ENCODE data around the gene NOP14.

GRCh38 chr4:2923668-2924173, 39.5 kb downstream of the NOP14 start:
- TF ChIP-seq CTCF (IDR thresholded peaks at IDR 0.05) (no peak), EP300 (IDR thresholded peaks at IDR 0.05) (no peak), POLR2A (IDR thresholded peaks at IDR 0.05) (no peak)

All from stomach (tissue), 4 donors.